SK-N-SH treated with all-trans-retinoic acid at 6 μM for 48 hours (cell line): ENCODE results near the gene DIMT1.

ENCODE experiments used
- ATAC-seq: fragments of 200-7000 bp; cut with Tn5 transposase; 3 replicates; pipeline ENCODE4 v1.9.1; 2020; ENCODE audit warnings: mild to moderate bottlenecking, moderate library complexity
- ARNTL ChIP-seq: fragments of 450-650 bp; formaldehyde crosslinking; IDR thresholded peaks from 2 replicates; pipeline ENCODE4 v1.5.0; 2020; ENCODE audit warnings: low read depth, mild to moderate bottlenecking, moderate library complexity, borderline replicate concordance
- BACH2 ChIP-seq: fragments of 250-450 bp; sonication (Bioruptor Pico); IDR thresholded peaks from 2 replicates; pipeline ENCODE4 v1.9.0; 2021; ENCODE audit warnings: mild to moderate bottlenecking, borderline replicate concordance
- CREB5 ChIP-seq: fragments of 250-450 bp; sonication (Bioruptor Pico); IDR thresholded peaks from 2 replicates; pipeline ENCODE4 v1.5.1; 2020; ENCODE audit warnings: low read depth, mild to moderate bottlenecking, moderate library complexity
- CSDC2 ChIP-seq: fragments of 250-450 bp; sonication (Bioruptor Pico); IDR thresholded peaks from 2 replicates; pipeline ENCODE4 v1.5.0; 2020; ENCODE audit warnings: mild to moderate bottlenecking, moderate library complexity
- CSRNP3 ChIP-seq: fragments of 250-450 bp; sonication (Bioruptor Pico); IDR thresholded peaks from 2 replicates; pipeline ENCODE4 v1.5.1; 2021; ENCODE audit warnings: mild to moderate bottlenecking, moderate library complexity
- ESRRG ChIP-seq: fragments of 250-450 bp; sonication (Bioruptor Pico); IDR thresholded peaks from 2 replicates; pipeline ENCODE4 v1.6.1; 2021; ENCODE audit warnings: mild to moderate bottlenecking
- GLIS3 ChIP-seq: fragments of 250-450 bp; sonication (Bioruptor Pico); IDR thresholded peaks from 2 replicates; pipeline ENCODE4 v1.5.0; 2020; ENCODE audit warnings: mild to moderate bottlenecking, moderate library complexity
- ISL1 ChIP-seq: fragments of 250-450 bp; sonication (Bioruptor Pico); IDR thresholded peaks from 2 replicates; pipeline ENCODE4 v2.1.2; 2022; ENCODE audit warnings: mild to moderate bottlenecking, moderate library complexity
- OSR1 ChIP-seq: fragments of 250-450 bp; sonication (Bioruptor Pico); IDR thresholded peaks from 2 replicates; pipeline ENCODE4 v1.8.0; 2022; ENCODE audit warnings: moderate library complexity, mild to moderate bottlenecking, inconsistent platforms
- PATZ1 ChIP-seq: fragments of 250-450 bp; sonication (Bioruptor Pico); IDR thresholded peaks from 2 replicates; pipeline ENCODE4 v1.8.0; 2020; ENCODE audit warnings: mild to moderate bottlenecking, moderate library complexity, borderline replicate concordance
- POU6F1 ChIP-seq: fragments of 250-450 bp; sonication (Bioruptor Pico); IDR thresholded peaks from 2 replicates; pipeline ENCODE4 v1.8.0; 2021; ENCODE audit warnings: low read depth, mild to moderate bottlenecking, moderate library complexity, borderline replicate concordance
- PPARA ChIP-seq: fragments of 250-450 bp; sonication (Bioruptor Pico); IDR thresholded peaks from 2 replicates; pipeline ENCODE4 v1.5.0; 2020; ENCODE audit warnings: mild to moderate bottlenecking, borderline replicate concordance
- RARB ChIP-seq: fragments of 250-450 bp; sonication (Bioruptor Pico); IDR thresholded peaks from 2 replicates; pipeline ENCODE4 v1.8.0; 2021; ENCODE audit warnings: mild to moderate bottlenecking, moderate library complexity
- SNAI2 ChIP-seq: fragments of 250-450 bp; sonication (Bioruptor Pico); IDR thresholded peaks from 2 replicates; pipeline ENCODE4 v1.5.0; 2020; ENCODE audit warnings: mild to moderate bottlenecking, moderate library complexity
- TCF4 ChIP-seq: fragments of 250-450 bp; sonication (Bioruptor Pico); IDR thresholded peaks from 2 replicates; pipeline ENCODE4 v1.8.0; 2021; ENCODE audit warnings: mild to moderate bottlenecking, moderate library complexity, borderline replicate concordance
- TOX ChIP-seq: fragments of 250-450 bp; sonication (Bioruptor Pico); IDR thresholded peaks from 2 replicates; pipeline ENCODE4 v1.8.0; 2021; ENCODE audit warnings: mild to moderate bottlenecking, moderate library complexity, borderline replicate concordance
- TSHZ2 ChIP-seq: fragments of 250-450 bp; sonication (Bioruptor Pico); IDR thresholded peaks from 2 replicates; pipeline ENCODE4 v1.5.0; 2020; ENCODE audit warnings: mild to moderate bottlenecking, moderate library complexity
- ZC3H10 ChIP-seq: fragments of 250-450 bp; sonication (Bioruptor Pico); IDR thresholded peaks from 2 replicates; pipeline ENCODE4 v1.5.1; 2021; ENCODE audit warnings: mild to moderate bottlenecking, moderate library complexity
- ZFP3 ChIP-seq: fragments of 250-450 bp; sonication (Bioruptor Pico); IDR thresholded peaks from 2 replicates; pipeline ENCODE4 v1.5.0; 2020; ENCODE audit warnings: mild to moderate bottlenecking, moderate library complexity
- ZFP30 ChIP-seq: fragments of 450-650 bp; formaldehyde crosslinking; IDR thresholded peaks from 2 replicates; pipeline ENCODE4 v1.5.0; 2022; ENCODE audit warnings: mild to moderate bottlenecking, moderate library complexity
- ZNF70 ChIP-seq: fragments of 450-650 bp; formaldehyde crosslinking; IDR thresholded peaks from 2 replicates; pipeline ENCODE4 v1.5.0; 2020; ENCODE audit warnings: mild to moderate bottlenecking, moderate library complexity
- ZNF8 ChIP-seq: fragments of 450-650 bp; formaldehyde crosslinking; IDR thresholded peaks from 2 replicates; pipeline ENCODE4 v1.5.0; 2020; ENCODE audit warnings: mild to moderate bottlenecking, moderate library complexity

DIMT1 gene

GRCh38 chr5:62346748-62347147 lies 57.0 kb downstream of the DIMT1 start:
- TF ChIP-seq ZNF70 (CRISPR knock-in tag): no peak
- TF ChIP-seq ZFP3 (CRISPR knock-in tag): no peak
- no peak for TF ChIP-seq PPARA
- no peak for TF ChIP-seq BACH2
- no peak for TF ChIP-seq CREB5 (CRISPR knock-in tag)
- TF ChIP-seq ZNF8 (CRISPR knock-in tag): no peak
- TF ChIP-seq ZC3H10 (CRISPR knock-in tag): no peak
- TF ChIP-seq ARNTL (CRISPR knock-in tag): no peak
- TF ChIP-seq ISL1: no peak
- TF ChIP-seq CSDC2 (CRISPR knock-in tag): no peak
- TF ChIP-seq ESRRG: no peak
- TF ChIP-seq CSRNP3: no peak
- no peak for TF ChIP-seq RARB
- TF ChIP-seq SNAI2: no peak
- no peak for TF ChIP-seq OSR1 (CRISPR knock-in tag)
- TF ChIP-seq TOX (CRISPR knock-in tag): no peak
- TF ChIP-seq PATZ1: no peak
- no peak for TF ChIP-seq GLIS3 (CRISPR knock-in tag)
- TF ChIP-seq TSHZ2 (CRISPR knock-in tag): no peak
- ATAC-seq: no peak

- ATAC-seq: no peak
- no peak for TF ChIP-seq ZNF8 (CRISPR knock-in tag)
Measured at GRCh38 chr5:62343428-62343827, 60.3 kb downstream of the DIMT1 start.

GRCh38 chr5:62342476-62342837 lies 61.2 kb downstream of the DIMT1 start:
- TF ChIP-seq TOX (CRISPR knock-in tag) (no peak), ISL1 (no peak), PATZ1 (no peak), ARNTL (CRISPR knock-in tag) (no peak), ZNF70 (CRISPR knock-in tag) (no peak), POU6F1 (CRISPR knock-in tag) (no peak), OSR1 (CRISPR knock-in tag) (no peak), ZFP30 (CRISPR knock-in tag) (no peak), SNAI2 (no peak), ZC3H10 (CRISPR knock-in tag) (no peak), GLIS3 (CRISPR knock-in tag) (no peak), RARB (no peak), ZFP3 (CRISPR knock-in tag) (no peak), ZNF8 (CRISPR knock-in tag) (no peak), PPARA (no peak), BACH2 (no peak), CSDC2 (CRISPR knock-in tag) (no peak), CSRNP3 (no peak), TCF4 (no peak)
- ATAC-seq: no peak
